Measurements from ENCODE around the gene SOD3. TPM values are rescaled to one million over a fixed set of nuclear protein-coding genes. Genes with fewer than 3 reads are reported as not detected.

Gene SOD3
- total RNA-seq, 1 experiment from 2014 or later, result 1.0 TPM

DNA sequence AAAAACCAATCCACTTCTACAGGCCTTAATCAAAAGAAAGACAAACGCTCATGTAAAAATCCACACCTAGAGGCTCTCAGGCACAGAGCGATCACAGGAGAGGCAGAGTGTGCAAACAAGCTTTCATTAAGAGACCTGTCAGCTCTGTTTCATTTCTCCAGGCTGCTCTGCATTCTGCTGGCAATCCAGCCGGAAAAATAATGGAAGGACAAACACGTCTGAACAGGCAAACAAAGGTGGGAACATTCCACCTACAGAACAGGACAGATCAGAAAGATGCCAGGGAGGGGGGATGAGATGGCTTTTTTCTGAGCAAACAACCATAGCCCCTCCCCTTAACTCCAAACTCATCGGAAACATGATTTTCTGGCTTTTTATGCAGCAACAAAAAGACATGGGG lies 9.7 kb downstream of the SOD3 start:
- BruUV-seq (replicated peaks), result no TSS peak
- Histone ChIP-seq H3K27ac (ENCODE audit: low read length) (no peak overlapping the region), H3K9me3 (ENCODE audit: control insufficient read depth, insufficient read depth, low read depth, low read length) (no peaks in the 10 kb centered on the region), H3K27me3 (ENCODE audit: control insufficient read depth, insufficient read depth, low read length) (no peaks in the 10 kb centered on the region), H3K4me3 (ENCODE audit: low read depth in 2 of 2, low read length in 2 of 2) (no peak overlapping the region), H3K36me3 (ENCODE audit: control insufficient read depth, insufficient read depth, low read length) (no peaks in the 10 kb centered on the region), H3K4me1 (ENCODE audit: control insufficient read depth, insufficient read depth, low read length) (no peaks in the 10 kb centered on the region)
- CTCF ChIA-PET, result no interaction called here
- POLR2A ChIA-PET, result no interaction called here
- in situ Hi-C loops (cut with HindIII; ENCODE audit: low pct_unique_long_range_greater_than_20kb, low sequenced_read_pairs), result no loop called here
- intact Hi-C loops (cut with micrococcal nuclease; ENCODE audit: unreplicated experiment), result no loop called here
- TF ChIP-seq POLR2AphosphoS5 (IDR thresholded peaks at IDR 0.05; ENCODE audit: low read depth, low read length) (no peak), SIN3A (IDR thresholded peaks at IDR 0.05; ENCODE audit: borderline replicate concordance, insufficient read depth, low read depth, low read length) (no peak), TCF7L2 (IDR thresholded peaks at IDR 0.05; ENCODE audit: low read depth, low read length) (no peak)
- TF ChIP-seq, protein P1, sequence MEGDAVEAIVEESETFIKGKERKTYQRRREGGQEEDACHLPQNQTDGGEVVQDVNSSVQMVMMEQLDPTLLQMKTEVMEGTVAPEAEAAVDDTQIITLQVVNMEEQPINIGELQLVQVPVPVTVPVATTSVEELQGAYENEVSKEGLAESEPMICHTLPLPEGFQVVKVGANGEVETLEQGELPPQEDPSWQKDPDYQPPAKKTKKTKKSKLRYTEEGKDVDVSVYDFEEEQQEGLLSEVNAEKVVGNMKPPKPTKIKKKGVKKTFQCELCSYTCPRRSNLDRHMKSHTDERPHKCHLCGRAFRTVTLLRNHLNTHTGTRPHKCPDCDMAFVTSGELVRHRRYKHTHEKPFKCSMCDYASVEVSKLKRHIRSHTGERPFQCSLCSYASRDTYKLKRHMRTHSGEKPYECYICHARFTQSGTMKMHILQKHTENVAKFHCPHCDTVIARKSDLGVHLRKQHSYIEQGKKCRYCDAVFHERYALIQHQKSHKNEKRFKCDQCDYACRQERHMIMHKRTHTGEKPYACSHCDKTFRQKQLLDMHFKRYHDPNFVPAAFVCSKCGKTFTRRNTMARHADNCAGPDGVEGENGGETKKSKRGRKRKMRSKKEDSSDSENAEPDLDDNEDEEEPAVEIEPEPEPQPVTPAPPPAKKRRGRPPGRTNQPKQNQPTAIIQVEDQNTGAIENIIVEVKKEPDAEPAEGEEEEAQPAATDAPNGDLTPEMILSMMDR (IDR thresholded peaks at IDR 0.05), result no peak
- TF ChIP-seq, protein P2, sequence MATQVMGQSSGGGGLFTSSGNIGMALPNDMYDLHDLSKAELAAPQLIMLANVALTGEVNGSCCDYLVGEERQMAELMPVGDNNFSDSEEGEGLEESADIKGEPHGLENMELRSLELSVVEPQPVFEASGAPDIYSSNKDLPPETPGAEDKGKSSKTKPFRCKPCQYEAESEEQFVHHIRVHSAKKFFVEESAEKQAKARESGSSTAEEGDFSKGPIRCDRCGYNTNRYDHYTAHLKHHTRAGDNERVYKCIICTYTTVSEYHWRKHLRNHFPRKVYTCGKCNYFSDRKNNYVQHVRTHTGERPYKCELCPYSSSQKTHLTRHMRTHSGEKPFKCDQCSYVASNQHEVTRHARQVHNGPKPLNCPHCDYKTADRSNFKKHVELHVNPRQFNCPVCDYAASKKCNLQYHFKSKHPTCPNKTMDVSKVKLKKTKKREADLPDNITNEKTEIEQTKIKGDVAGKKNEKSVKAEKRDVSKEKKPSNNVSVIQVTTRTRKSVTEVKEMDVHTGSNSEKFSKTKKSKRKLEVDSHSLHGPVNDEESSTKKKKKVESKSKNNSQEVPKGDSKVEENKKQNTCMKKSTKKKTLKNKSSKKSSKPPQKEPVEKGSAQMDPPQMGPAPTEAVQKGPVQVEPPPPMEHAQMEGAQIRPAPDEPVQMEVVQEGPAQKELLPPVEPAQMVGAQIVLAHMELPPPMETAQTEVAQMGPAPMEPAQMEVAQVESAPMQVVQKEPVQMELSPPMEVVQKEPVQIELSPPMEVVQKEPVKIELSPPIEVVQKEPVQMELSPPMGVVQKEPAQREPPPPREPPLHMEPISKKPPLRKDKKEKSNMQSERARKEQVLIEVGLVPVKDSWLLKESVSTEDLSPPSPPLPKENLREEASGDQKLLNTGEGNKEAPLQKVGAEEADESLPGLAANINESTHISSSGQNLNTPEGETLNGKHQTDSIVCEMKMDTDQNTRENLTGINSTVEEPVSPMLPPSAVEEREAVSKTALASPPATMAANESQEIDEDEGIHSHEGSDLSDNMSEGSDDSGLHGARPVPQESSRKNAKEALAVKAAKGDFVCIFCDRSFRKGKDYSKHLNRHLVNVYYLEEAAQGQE (IDR thresholded peaks at IDR 0.05; ENCODE audit: insufficient read depth in 1 of 2, low read depth in 2 of 2, low read length in 1 of 2), result no peak
- ATAC-seq (no peak), DNase-seq (ENCODE audit: low read depth, low spot score) (no peak)

DNA sequence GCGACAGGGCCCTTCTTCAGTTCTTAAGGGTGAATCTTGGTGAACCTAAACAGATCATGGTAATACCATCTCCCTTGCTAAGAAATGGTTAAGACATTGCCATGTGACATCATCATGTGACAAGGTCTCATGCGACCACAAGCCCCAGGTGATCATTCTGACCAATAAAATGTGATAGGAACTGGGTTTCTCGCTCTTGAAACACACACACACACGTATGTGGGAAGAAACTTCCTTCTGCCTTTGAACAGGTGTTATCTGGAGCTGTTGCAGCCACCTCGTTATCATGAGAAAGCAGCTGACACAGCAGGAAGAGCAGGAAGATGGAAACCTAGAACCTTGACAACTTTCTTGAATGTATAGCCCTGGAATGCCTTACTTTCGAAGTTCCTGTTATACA lies 10.2 kb downstream of the SOD3 start:
- ChIA-PET POLR2A (no interaction called here), CTCF (no interaction called here)
- intact Hi-C loops (cut with micrococcal nuclease; ENCODE audit: unreplicated experiment), result no loop called here
- no peak overlapping the region for H3K4me3 ChIP-seq (ENCODE audit: low read depth in 2 of 2, low read length in 2 of 2)
- no peak overlapping the region for H3K27ac ChIP-seq (ENCODE audit: low read length)
- TF ChIP-seq, protein P2 (IDR thresholded peaks at IDR 0.05; ENCODE audit: insufficient read depth in 1 of 2, low read depth in 2 of 2, low read length in 1 of 2), result no peak
- TF ChIP-seq, protein P1 (IDR thresholded peaks at IDR 0.05), result no peak
- no peak for TF ChIP-seq TCF7L2 (IDR thresholded peaks at IDR 0.05; ENCODE audit: low read depth, low read length)
- TF ChIP-seq SIN3A (IDR thresholded peaks at IDR 0.05; ENCODE audit: borderline replicate concordance, insufficient read depth, low read depth, low read length), result no peak
- no peak for TF ChIP-seq POLR2AphosphoS5 (IDR thresholded peaks at IDR 0.05; ENCODE audit: low read depth, low read length)
- no peaks in the 10 kb centered on the region for H3K36me3 ChIP-seq (ENCODE audit: control insufficient read depth, insufficient read depth, low read length)
- no peaks in the 10 kb centered on the region for H3K4me1 ChIP-seq (ENCODE audit: control insufficient read depth, insufficient read depth, low read length)
- no peaks in the 10 kb centered on the region for H3K9me3 ChIP-seq (ENCODE audit: control insufficient read depth, insufficient read depth, low read depth, low read length)
- ATAC-seq (no peak), DNase-seq (ENCODE audit: low read depth, low spot score) (no peak)
- no TSS peak for BruUV-seq (replicated peaks)
- in situ Hi-C loops (cut with HindIII; ENCODE audit: low pct_unique_long_range_greater_than_20kb, low sequenced_read_pairs), result no loop called here
- H3K27me3 ChIP-seq (ENCODE audit: control insufficient read depth, insufficient read depth, low read length), result no peaks in the 10 kb centered on the region

Data from Panc1 (cell line).